CD1c-positive myeloid dendritic cell (primary cell): ENCODE data around the gene RASA3.

Experiments
- DNase-seq: peaks from one replicate; pipeline ENCODE4 v3.0.0-alpha.2; 2016; ENCODE audit errors: extremely low spot score

The RASA3 gene

DNA sequence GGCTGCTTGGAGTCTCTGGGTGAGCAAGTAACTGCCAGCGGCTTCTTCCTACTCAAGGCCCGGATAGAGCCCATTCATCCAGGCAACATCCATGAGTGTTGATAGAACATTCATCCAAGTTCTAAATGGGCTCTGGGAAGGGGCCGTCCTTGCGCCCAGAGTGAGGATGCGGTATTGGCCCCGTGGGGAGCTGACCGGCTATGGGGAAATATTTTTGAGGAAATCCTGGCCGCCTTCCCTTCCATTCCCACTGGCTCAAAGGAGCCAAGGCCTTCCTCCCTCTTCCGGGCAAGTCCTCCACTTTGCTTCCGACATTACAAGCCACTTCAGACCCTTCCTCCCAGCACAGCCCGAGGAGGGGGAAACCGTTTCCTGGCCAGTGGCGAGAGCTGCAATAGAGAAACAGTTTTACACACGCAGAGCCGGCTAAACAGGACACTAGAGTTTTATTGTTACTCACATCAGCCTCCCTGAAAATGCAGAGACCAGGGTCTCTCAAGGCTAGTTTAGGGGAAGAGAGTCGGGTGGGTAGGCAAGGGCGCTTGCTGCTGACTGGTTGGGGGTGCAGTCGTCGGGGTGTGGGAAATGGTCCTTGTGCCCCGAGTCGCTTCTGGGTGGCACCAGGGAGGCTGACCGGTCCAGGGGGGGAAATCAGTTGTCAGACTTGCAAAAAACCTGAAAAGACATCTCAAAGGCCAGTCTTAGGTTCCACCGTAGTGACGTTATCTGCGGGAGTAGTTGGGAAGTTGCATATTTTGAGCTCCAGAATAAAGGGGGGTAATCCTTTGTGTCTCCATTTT, 196.1 kb downstream of the RASA3 start:
- DNase-seq = no peak

DNA sequence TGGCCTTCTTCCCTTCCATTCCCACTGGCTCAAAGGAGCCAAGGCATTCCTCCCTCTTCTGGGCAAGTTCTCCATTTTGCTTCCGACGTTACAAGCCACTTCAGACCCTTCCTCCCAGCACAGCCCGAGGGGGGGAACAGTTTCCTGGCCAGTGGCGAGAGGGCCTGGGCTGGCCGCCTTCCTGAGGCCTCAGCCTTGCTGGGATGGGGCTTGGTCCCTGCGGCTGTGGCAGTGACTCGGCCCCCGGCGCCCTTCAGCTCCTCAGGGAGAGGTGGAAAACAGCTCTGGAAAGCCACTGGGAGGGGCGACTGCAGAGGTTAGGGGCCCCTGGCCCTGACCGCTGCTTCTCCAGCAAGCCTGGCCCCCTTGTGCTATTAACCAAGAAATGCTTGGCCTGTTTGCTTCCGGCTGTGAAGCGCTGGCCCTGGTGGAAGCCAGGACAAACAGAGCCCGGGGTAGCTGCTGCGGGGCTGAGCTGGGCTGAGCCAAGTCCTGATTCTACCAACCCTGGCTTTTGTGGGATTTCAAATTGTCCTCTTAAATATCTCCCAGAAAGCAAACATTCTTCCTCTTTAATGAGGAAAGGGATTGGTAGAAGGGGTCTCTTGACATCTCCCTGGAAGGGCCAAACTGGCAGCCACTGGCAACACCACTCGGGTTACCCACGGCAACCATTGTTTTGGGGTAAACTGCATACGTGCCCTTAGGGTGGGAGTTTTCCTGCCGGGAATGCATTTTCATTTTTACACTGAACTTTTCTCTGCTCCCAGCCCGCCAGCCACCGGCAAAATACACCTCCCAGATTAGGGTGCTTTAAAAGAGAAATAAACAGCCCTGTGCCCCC, 197.2 kb downstream of the RASA3 start:
- DNase-seq = no peak

DNA sequence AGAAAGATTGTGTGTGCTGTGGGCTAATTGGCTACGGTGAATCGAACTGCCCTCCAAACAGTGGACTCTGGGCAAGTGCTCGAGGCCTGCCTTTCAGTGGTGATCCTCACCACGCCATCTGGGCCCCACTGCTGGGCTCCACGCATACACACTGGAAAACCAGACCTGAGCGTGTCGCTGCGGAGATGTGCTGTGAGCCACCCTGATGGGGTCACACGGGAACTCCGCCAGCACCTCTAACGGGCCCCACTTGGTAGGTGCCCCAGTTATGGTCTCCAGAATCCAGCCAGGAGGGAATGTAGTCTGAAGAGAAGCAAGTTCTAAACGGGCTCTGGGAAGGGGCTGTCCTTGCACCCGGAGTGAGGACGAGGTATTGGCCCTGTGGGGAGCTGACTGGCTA, 197.8 kb downstream of the RASA3 start:
- no peak for DNase-seq

DNA sequence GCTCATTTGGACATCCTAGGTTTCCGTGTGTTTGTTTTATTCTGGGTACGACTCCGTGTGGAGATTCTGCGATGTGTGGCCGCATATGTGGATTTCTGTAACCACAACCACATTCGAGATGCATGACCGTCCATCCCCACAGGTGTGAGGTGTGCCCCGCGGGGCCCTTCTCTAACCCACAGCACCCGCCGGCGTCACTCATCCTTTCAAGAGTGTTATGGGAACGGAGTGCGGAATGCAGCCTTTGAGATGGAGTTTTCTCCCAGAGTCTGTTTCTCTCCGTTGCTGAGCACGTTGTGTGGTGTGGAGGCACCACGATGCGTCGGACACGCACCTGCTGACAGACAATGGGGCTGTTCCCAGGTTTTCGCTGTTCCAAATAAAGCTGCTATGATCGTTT, 198.5 kb downstream of the RASA3 start:
- no peak for DNase-seq

DNA sequence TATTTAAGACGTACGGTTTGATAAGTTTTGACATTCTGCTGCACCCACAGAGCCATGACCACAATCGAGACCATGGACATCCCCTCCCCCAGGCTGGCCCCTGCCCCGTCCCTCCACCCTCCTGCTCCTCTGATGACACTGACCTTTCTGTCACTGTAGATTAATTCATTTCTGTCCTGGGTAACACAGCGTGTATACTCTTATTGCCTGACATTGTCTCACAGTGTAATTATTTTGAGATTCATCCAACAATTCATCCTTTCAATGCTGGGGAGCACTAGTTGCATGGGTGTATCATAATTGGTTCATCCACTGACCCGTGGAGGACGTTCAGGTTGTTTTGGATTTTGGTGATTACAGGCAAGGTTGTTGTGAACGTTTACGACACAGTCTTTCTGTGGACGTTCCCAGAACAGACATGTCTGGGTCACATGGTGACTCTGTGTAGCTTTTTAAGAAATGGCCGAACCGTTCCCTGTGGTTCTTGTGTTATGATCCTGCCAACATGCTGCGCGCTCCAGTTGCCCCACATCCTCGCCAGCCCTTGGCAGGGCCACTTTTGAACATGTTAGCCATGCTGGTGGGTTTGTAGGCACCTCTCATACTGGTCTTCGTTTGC, 200.5 kb downstream of the RASA3 start:
- DNase-seq = no peak

DNA sequence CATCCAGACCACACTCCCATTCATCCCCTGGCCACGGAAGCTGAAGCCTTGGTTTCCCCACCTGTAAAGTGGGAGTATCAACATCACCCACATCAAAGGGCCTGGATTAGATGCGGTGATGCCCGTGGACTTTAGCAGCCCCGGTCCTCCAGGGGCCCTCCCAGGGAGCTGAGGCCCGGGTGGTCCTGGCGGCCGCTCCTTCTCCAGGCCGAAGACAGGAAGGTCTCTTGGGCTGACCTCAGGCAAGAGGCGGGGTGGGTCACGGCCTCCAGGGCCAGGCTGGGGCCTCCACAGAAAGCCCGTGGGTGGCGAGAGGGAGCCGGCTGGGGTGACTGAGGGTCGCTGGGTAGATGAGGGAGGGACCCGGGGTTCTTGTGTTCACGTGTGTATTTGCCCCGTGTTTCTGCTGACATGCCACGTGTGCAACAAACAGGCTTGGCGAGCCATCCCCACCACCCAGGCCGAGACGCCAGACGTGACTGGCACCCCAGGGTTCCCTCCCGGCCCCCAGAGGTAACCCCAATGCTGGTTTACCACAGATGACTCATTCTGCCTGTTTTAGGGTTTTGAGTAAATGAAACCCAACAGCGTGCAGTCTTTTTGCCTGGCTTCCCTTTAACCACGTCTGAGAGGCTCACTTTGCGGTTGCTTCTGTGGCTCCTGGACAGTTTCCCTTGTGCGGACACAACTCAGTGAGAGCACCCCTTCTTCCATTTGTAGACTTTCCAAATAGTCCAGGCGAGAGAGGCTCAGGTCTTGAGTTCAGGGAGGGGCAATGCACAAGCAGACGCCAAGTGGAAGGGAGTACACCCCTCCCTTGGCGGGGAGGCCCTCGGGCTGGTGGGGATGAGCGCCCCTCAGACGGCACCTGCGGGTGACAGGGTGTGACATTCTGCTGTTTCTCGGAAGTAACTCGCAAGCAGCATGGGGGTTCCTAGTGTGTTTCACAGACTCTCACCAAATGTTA, 201.5 kb downstream of the RASA3 start:
- no peak for DNase-seq

DNA sequence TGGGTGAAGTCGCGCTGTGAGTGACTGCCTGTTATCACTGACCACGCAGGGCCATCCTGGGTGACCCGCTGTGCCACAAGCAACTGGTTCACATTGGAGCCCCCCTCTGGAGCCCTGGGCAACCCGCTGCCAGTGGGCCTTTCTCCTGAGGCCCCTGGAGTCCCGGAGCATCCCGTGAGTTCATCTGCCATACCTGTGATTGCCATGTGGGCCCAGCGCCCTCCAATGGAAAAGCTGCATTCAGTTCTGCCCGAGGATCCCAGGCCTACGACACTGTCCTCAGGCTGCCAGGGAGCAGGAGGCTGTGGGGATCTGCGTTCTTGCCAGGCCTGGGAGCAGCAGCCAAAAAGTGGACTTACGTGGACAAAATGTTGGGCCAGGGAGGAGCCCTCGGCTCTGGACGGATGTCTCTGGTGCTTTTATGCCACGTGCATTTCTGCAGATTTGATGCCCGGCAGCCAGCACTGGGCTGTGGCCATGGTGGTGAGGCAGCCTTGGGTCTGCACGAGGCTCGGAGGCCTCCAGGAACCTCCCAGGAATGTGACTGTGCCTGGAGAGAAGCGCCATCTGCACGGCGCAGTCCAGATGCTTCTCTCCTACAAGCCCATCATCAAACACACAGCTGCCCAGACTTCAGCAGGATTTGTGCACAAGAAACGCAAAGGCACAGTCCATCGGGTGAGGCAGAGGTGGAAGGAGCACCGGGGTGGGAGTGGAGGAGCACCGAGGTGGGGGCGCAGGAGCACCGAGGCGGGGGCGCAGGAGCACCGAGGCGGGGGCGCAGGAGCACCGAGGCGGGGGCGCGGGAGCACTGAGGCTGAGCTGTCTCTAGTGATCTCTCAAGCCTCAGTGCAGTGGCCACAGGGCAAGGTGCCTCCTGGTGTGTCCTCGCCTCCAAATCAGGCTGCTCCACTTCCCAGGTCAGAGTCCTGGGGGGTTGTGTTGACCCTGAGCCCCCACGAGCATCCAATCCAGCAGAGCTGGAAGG, 202.5 kb downstream of the RASA3 start:
- no peak for DNase-seq

DNA sequence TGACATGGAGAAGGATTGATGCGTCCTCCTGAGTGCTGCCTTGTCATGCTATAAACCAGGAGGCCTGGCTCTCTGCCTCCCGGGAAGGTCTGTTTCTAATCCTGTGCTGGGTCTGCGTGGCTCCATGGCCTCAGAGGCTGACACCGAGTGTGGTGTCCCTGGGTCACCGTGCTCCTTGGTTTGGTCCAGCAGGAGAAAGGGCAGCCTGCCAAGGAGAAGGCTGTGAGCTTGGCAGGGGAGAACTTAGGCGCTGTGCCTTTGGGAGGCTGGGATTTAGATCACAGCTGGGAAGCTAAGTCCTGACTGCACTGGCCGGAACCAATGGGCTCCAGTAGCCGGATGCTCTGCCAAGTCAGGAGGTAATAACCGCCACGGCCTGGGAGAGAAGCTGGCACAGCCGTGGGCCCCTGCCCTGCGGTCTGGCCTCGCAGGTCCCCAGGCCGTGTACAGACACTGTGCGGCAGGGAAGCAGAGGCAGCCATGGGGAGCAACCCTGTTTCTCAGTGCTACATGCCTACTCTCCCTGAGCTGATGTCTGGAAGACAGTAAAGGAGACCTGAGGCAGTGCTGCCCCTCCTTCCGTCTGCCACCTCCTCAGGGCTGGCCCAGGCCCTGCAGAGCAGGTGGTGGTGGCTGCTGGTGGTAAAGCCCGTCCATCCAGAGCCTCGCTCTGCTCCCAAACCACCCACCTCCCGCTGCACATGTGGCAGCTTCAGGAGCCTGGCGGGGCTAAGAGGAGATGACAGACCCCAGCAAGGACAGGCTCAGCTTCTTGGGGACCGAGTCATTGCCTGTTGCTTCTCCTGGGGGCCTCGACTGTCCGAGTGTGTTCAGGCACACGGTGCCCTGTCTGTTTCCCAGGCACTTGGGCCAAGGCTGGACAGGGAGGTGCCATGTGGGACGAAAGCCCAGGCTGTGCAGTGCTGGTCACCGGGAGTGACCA, 203.5 kb downstream of the RASA3 start:
- DNase-seq = no peak
